ENCODE data around the gene ART3. TPM values are rescaled to one million over a fixed set of nuclear protein-coding genes. Genes with fewer than 3 reads are reported as not detected.

The ART3 gene
- total RNA-seq, 1 experiment from 2014 or later = not detected

DNA sequence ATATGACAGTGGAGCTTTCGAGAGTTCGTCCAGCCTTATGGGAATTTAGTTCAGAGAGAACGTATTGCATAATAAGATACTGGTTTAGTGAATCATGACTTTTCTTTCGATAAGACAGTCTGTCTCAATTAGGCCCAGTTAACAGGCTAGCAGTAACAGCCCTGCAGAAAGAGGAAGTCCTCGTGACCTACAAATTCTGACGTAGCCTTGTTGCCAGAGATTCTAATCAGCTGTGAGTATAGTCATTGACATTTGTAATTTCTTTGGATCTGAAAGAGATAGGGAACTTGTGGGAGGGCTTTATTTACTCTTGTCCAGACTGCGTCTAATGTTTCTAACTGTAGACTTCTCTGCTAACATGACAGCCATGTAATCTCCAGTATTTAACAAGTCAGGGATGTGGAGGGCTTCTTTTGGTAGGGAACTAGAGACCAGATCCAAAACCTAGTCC is 15.8 kb downstream of the ART3 start:
- ATAC-seq (no peak), DNase-seq (ENCODE audit: low read depth, low spot score) (no peak)
- in situ Hi-C loops (cut with HindIII; ENCODE audit: low pct_unique_long_range_greater_than_20kb, low sequenced_read_pairs) = no loop called here
- Histone ChIP-seq H3K36me3 (ENCODE audit: control insufficient read depth, insufficient read depth, low read length) (no peaks in the 10 kb centered on the region), H3K27me3 (ENCODE audit: control insufficient read depth, insufficient read depth, low read length) (no peaks in the 10 kb centered on the region; the same call in 1 of the 2 replicates), H3K9me3 (ENCODE audit: control insufficient read depth, insufficient read depth, low read depth, low read length) (no peaks in the 10 kb centered on the region), H3K4me1 (ENCODE audit: control insufficient read depth, insufficient read depth, low read length) (no peaks in the 10 kb centered on the region), H3K4me3 (ENCODE audit: low read depth in 2 of 2, low read length in 2 of 2) (no peak overlapping the region), H3K27ac (ENCODE audit: low read length) (no peak overlapping the region)
- TF ChIP-seq POLR2AphosphoS5 (IDR thresholded peaks at IDR 0.05; ENCODE audit: low read depth, low read length) (no peak), TCF7L2 (IDR thresholded peaks at IDR 0.05; ENCODE audit: low read depth, low read length) (no peak)
- TF ChIP-seq, protein P1, sequence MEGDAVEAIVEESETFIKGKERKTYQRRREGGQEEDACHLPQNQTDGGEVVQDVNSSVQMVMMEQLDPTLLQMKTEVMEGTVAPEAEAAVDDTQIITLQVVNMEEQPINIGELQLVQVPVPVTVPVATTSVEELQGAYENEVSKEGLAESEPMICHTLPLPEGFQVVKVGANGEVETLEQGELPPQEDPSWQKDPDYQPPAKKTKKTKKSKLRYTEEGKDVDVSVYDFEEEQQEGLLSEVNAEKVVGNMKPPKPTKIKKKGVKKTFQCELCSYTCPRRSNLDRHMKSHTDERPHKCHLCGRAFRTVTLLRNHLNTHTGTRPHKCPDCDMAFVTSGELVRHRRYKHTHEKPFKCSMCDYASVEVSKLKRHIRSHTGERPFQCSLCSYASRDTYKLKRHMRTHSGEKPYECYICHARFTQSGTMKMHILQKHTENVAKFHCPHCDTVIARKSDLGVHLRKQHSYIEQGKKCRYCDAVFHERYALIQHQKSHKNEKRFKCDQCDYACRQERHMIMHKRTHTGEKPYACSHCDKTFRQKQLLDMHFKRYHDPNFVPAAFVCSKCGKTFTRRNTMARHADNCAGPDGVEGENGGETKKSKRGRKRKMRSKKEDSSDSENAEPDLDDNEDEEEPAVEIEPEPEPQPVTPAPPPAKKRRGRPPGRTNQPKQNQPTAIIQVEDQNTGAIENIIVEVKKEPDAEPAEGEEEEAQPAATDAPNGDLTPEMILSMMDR (IDR thresholded peaks at IDR 0.05) = no peak
- ChIA-PET POLR2A (no interaction called here), CTCF (no interaction called here)
- intact Hi-C loops (cut with micrococcal nuclease; ENCODE audit: unreplicated experiment) = no loop called here
- no TSS peak for BruUV-seq (replicated peaks)

DNA sequence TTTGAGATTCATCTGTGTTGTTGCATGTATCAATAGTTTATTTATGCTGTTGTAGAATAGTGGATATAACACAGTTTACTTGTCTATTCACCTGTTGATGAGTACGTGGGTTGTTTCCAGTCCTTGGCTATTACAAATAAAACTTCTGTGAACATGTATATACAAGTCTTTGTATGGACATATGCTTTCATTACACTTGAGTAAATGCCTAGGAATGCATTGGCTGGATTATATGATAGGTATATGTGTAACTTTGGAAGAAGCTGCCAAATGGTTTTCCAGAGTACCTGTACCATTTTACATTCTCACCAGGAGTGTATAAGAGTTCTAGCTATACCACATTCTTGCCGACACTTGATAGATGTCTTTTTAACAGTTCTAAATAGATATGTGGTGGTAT is 16.5 kb downstream of the ART3 start:
- Histone ChIP-seq H3K27me3 (ENCODE audit: control insufficient read depth, insufficient read depth, low read length) (no peaks in the 10 kb centered on the region; the same call in 1 of the 2 replicates), H3K4me3 (ENCODE audit: low read depth in 2 of 2, low read length in 2 of 2) (no peak overlapping the region), H3K4me1 (ENCODE audit: control insufficient read depth, insufficient read depth, low read length) (no peaks in the 10 kb centered on the region), H3K9me3 (ENCODE audit: control insufficient read depth, insufficient read depth, low read depth, low read length) (no peaks in the 10 kb centered on the region), H3K36me3 (ENCODE audit: control insufficient read depth, insufficient read depth, low read length) (no peaks in the 10 kb centered on the region), H3K27ac (ENCODE audit: low read length) (no peak overlapping the region)
- TF ChIP-seq, protein P2, sequence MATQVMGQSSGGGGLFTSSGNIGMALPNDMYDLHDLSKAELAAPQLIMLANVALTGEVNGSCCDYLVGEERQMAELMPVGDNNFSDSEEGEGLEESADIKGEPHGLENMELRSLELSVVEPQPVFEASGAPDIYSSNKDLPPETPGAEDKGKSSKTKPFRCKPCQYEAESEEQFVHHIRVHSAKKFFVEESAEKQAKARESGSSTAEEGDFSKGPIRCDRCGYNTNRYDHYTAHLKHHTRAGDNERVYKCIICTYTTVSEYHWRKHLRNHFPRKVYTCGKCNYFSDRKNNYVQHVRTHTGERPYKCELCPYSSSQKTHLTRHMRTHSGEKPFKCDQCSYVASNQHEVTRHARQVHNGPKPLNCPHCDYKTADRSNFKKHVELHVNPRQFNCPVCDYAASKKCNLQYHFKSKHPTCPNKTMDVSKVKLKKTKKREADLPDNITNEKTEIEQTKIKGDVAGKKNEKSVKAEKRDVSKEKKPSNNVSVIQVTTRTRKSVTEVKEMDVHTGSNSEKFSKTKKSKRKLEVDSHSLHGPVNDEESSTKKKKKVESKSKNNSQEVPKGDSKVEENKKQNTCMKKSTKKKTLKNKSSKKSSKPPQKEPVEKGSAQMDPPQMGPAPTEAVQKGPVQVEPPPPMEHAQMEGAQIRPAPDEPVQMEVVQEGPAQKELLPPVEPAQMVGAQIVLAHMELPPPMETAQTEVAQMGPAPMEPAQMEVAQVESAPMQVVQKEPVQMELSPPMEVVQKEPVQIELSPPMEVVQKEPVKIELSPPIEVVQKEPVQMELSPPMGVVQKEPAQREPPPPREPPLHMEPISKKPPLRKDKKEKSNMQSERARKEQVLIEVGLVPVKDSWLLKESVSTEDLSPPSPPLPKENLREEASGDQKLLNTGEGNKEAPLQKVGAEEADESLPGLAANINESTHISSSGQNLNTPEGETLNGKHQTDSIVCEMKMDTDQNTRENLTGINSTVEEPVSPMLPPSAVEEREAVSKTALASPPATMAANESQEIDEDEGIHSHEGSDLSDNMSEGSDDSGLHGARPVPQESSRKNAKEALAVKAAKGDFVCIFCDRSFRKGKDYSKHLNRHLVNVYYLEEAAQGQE (IDR thresholded peaks at IDR 0.05; ENCODE audit: insufficient read depth in 1 of 2, low read depth in 2 of 2, low read length in 1 of 2) = no peak
- TF ChIP-seq POLR2AphosphoS5 (IDR thresholded peaks at IDR 0.05; ENCODE audit: low read depth, low read length) (no peak), TCF7L2 (IDR thresholded peaks at IDR 0.05; ENCODE audit: low read depth, low read length) (no peak), SIN3A (IDR thresholded peaks at IDR 0.05; ENCODE audit: borderline replicate concordance, insufficient read depth, low read depth, low read length) (no peak)
- TF ChIP-seq, protein P1 (IDR thresholded peaks at IDR 0.05) = no peak
- BruUV-seq (replicated peaks) = no TSS peak
- no peak for ATAC-seq
- DNase-seq (ENCODE audit: low read depth, low spot score) = no peak
- POLR2A ChIA-PET = no interaction called here
- intact Hi-C loops (cut with micrococcal nuclease; ENCODE audit: unreplicated experiment) = no loop called here
- in situ Hi-C loops (cut with HindIII; ENCODE audit: low pct_unique_long_range_greater_than_20kb, low sequenced_read_pairs) = no loop called here
- CTCF ChIA-PET = no interaction called here

Data from Panc1 (cell line).